Cardiac fibroblast (primary cell): ENCODE data around the gene DNTTIP2.
"Not testable (repeated sequence)": the region's sequence is repeated elsewhere in the genome, so short reads cannot be mapped to it uniquely, and the experiment has no call there.

Experiments used
- DNase-seq, 2 donors: peaks; one replicate each; pipeline versions ENCODE4 v3.0.0 to v3.0.0-alpha.2; 2010; ENCODE audit warnings: low read depth in 2 of 2
- H3K4me3 ChIP-seq, 2 donors: replicated peaks in 1 of 2; 1 replicate in 1 of 2; 2 replicates in 1 of 2; pipeline ENCODE4 v1.5.1; 2011; ENCODE audit warnings: low read depth in 2 of 2, low read length in 2 of 2, mild to moderate bottlenecking in 2 of 2, moderate library complexity in 1 of 2
- CTCF ChIP-seq: IDR thresholded peaks from one replicate; pipeline ENCODE4 v1.5.1; 2011; ENCODE audit warnings: low read depth, mild to moderate bottlenecking, low read length, inconsistent platforms

Gene DNTTIP2

GRCh38 chr1:93877529-93877928 is 1.5 kb downstream of the DNTTIP2 start:
- no peak for DNase-seq
- H3K4me3 ChIP-seq, result no peak overlapping the region
- TF ChIP-seq CTCF, result no peak

GRCh38 chr1:93876244-93876643 is 2.8 kb downstream of the DNTTIP2 start:
- no peak overlapping the region for H3K4me3 ChIP-seq
- DNase-seq, result no peak
- no peak for TF ChIP-seq CTCF

GRCh38 chr1:93874025-93874651 is 4.9 kb downstream of the DNTTIP2 start:
- peak; percentile 75 for TF ChIP-seq CTCF
- peak; percentile 74 to 78 for DNase-seq

GRCh38 chr1:93871366-93871765 is 7.6 kb downstream of the DNTTIP2 start:
- TF ChIP-seq CTCF, result no peak
- no peak overlapping the region for H3K4me3 ChIP-seq
- DNase-seq, result no peak

More at GRCh38 chr1:93874025-93874651, 4.9 kb downstream of the DNTTIP2 start:
- no peak overlapping the region for H3K4me3 ChIP-seq

- H3K4me3 ChIP-seq, result no peak overlapping the region
- DNase-seq, result no peak
- no peak for TF ChIP-seq CTCF
These were observed 9.4 kb downstream of the DNTTIP2 start for GRCh38 chr1:93869653-93870052.

GRCh38 chr1:93868492-93868891 is 10.5 kb downstream of the DNTTIP2 start:
- DNase-seq, H3K4me3 ChIP-seq: not testable (repeated sequence)

GRCh38 chr1:93865253-93865652 is 13.8 kb downstream of the DNTTIP2 start:
- TF ChIP-seq CTCF, result no peak
- no peak overlapping the region for H3K4me3 ChIP-seq
- no peak for DNase-seq
